GM18858 (cell line): ENCODE results near the gene ACAT1.
"Not testable (repeated sequence)": the region's sequence is repeated elsewhere in the genome, so short reads cannot be mapped to it uniquely, and the experiment has no call there.

Experiments used
- ATAC-seq: cut with Tn5 transposase; IDR thresholded peaks from one replicate; pipeline ENCODE4 v1.9.1; 2021; ENCODE audit not compliant: unreplicated experiment

ACAT1 gene

DNA sequence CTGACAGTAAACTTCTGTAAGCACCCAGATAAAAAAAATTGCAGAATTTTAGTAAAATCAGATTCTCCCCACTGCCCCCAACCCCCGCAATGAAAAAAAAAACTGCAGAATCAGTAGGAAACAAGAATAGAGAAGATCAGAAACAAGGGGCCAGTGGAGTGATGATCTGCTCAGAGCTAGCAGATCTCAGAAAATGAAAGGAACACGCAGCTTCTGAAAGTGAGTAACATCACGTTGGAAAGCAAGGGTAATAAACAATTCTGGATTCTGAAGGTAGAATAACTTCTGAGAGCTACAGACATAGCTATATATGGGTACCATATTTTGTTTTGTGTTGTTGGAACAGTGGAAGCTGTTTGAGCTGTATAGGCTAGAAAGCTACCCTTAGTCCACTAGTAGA lies 23.2 kb downstream of the ACAT1 start:
- no peak for ATAC-seq

- no peak for ATAC-seq
Observed at GRCh38 chr11:108147150-108147549, 25.8 kb downstream of the ACAT1 start.

DNA sequence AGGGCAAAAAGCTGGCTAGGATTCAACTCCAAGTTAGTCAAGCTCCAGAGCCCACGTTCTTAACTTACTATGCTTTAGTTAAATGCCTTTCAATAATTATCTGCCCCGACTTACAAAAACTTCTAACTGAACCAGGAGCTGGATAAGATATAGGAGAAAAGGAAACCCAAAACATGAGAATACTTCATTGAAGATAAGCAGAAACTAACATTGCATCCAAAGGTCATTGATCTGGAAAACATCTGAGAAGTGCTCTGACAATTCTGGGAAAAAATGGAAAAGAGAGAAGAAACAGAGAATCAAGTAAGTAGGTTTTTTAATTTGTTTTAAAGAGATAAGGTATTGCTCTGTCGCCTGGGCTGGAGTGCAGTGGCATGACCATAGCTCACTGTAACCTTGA lies 27.2 kb downstream of the ACAT1 start:
- ATAC-seq: no peak

GRCh38 chr11:108154591-108154990 lies 33.2 kb downstream of the ACAT1 start:
- ATAC-seq: no peak

DNA sequence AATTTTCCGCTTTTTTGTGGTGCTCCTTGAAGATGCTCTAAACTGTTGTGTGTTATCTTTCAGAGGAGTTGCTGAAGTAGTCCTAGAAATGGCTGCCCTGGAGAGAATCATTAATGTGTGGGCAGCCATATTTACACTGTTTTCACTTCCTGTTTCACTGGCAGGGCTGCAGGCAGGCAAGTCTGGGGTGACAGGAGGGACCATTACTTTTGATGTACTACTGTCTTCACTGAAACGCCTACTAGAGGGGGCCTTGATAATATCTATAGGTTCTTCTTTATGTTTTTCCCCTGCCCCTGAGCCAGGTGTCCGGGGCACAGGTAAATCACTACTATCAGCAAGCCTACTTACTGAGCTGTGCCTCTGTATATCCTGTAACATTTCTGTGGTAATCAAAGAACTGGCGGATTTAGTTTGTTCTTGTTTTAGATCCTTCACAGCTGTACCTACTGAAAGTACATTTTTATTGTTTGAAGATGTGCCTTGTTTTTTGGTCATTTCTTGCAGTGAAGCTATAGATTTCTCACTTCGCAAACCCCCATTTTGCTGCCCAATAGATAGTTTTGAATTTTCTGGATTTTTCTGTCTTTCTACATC lies 39.7 kb downstream of the ACAT1 start:
- ATAC-seq: peak; percentile 95

- ATAC-seq: not testable (repeated sequence)
Observed at GRCh38 chr11:108162878-108163277, 41.5 kb downstream of the ACAT1 start.

- no peak for ATAC-seq
Observed at GRCh38 chr11:108167624-108168023, 46.3 kb downstream of the ACAT1 start.

DNA sequence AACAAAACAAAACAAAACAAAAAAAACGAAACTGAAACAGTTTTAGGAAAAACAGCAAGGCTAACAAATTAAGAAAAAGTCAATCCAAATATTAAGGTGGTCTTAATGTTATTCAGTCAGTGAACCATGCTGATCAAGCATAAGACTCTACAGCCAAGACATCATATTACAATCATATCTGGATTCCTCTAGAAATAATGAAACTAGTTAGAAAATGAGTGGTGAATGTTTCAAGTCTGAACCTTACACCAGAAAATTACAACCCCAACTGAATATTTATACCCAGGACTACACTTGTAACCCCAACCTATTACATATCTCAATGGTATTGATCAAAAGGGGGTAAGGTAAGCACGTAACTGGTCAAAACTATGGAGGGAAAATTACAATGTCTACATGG lies 48.8 kb downstream of the ACAT1 start:
- no peak for ATAC-seq

- no peak for ATAC-seq
Observed at GRCh38 chr11:108177570-108177969, 56.2 kb downstream of the ACAT1 start.

DNA sequence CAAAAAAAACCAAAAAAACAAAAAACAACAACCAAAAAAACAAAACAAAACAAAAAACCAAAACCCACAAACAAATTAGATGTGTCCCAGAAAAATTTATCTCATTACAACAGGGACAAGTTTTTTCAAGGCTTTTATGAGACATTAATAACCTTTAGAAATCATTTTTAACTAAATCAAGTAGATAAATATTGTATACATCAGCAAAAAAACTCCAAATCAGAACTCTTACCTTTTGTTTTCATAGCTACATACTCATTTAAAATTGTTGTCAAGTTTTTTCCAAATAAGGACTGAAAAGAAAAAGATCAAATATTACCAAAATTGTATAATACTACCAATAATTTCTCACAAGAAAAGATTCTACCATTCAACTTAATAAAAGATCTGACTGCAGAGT lies 72.4 kb downstream of the ACAT1 start:
- no peak for ATAC-seq

- no peak for ATAC-seq
Observed at GRCh38 chr11:108196901-108197300, 75.5 kb downstream of the ACAT1 start.
